Liver (tissue), 3 donors: ENCODE results near the gene CNP.

ENCODE experiments used
- SP1 ChIP-seq: IDR thresholded peaks from 2 replicates; pipeline ENCODE4 v1.6.1; 2018; ENCODE audit warnings: antibody characterized with exemption, mild to moderate bottlenecking
- TAF1 ChIP-seq: conservative IDR thresholded peaks from 2 replicates; pipeline ENCODE4 v1.6.1; 2016; ENCODE audit warnings: antibody characterized with exemption, mild to moderate bottlenecking
- YY1 ChIP-seq: IDR thresholded peaks from 2 replicates; pipeline ENCODE4 v1.6.1; 2016; ENCODE audit warnings: antibody characterized with exemption, mild to moderate bottlenecking
- TF ChIP-seq, protein P1 (sequence below): fragments of 150-350 bp; IDR thresholded peaks from 2 replicates; pipeline ENCODE4 v1.5.1; 2017; ENCODE audit warnings: improper control_type of control experiment, low read depth, low read length; ENCODE audit not compliant: missing input control
- TF ChIP-seq, protein P2 (sequence below): IDR thresholded peaks from 2 replicates; pipeline ENCODE4 v1.6.1; 2016; ENCODE audit warnings: antibody characterized with exemption, mild to moderate bottlenecking
- TF ChIP-seq, protein P3 (sequence below): IDR thresholded peaks from 2 replicates; pipeline ENCODE4 v1.6.1; 2016; ENCODE audit warnings: antibody characterized with exemption
- donor health status: healthy.
- donor health status: healthy.

DNA sequence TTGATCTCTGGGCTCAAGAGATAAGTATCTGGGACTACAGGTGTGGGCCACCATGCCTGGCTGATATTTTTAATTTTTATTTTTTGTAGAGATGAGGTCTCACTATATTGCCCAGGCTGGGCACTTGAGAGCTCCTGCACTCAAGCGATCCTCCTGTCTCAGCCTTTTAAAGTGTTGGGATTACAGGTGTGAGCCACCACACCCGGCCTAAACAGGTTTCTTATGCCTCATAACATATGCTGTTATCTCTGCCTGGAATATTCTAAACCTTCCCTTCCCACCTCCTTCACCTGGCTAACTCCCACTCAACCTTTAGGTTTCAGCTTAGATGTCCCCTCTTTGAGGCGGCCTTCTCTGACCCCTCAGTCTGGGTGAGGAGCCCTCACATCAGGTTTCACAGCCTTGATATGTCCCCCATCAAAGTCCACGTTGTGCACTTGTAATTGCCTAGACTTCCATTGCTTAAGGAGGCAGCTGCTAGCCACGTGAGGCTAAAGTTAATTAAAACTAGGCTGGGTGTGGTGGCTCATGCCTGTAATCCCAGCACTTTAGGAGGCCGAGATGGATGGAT is 8.6 kb upstream of the CNP start:
- TF ChIP-seq, protein P1, sequence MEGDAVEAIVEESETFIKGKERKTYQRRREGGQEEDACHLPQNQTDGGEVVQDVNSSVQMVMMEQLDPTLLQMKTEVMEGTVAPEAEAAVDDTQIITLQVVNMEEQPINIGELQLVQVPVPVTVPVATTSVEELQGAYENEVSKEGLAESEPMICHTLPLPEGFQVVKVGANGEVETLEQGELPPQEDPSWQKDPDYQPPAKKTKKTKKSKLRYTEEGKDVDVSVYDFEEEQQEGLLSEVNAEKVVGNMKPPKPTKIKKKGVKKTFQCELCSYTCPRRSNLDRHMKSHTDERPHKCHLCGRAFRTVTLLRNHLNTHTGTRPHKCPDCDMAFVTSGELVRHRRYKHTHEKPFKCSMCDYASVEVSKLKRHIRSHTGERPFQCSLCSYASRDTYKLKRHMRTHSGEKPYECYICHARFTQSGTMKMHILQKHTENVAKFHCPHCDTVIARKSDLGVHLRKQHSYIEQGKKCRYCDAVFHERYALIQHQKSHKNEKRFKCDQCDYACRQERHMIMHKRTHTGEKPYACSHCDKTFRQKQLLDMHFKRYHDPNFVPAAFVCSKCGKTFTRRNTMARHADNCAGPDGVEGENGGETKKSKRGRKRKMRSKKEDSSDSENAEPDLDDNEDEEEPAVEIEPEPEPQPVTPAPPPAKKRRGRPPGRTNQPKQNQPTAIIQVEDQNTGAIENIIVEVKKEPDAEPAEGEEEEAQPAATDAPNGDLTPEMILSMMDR = no peak
- no peak for TF ChIP-seq YY1
- TF ChIP-seq, protein P2, sequence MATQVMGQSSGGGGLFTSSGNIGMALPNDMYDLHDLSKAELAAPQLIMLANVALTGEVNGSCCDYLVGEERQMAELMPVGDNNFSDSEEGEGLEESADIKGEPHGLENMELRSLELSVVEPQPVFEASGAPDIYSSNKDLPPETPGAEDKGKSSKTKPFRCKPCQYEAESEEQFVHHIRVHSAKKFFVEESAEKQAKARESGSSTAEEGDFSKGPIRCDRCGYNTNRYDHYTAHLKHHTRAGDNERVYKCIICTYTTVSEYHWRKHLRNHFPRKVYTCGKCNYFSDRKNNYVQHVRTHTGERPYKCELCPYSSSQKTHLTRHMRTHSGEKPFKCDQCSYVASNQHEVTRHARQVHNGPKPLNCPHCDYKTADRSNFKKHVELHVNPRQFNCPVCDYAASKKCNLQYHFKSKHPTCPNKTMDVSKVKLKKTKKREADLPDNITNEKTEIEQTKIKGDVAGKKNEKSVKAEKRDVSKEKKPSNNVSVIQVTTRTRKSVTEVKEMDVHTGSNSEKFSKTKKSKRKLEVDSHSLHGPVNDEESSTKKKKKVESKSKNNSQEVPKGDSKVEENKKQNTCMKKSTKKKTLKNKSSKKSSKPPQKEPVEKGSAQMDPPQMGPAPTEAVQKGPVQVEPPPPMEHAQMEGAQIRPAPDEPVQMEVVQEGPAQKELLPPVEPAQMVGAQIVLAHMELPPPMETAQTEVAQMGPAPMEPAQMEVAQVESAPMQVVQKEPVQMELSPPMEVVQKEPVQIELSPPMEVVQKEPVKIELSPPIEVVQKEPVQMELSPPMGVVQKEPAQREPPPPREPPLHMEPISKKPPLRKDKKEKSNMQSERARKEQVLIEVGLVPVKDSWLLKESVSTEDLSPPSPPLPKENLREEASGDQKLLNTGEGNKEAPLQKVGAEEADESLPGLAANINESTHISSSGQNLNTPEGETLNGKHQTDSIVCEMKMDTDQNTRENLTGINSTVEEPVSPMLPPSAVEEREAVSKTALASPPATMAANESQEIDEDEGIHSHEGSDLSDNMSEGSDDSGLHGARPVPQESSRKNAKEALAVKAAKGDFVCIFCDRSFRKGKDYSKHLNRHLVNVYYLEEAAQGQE = no peak
- TF ChIP-seq TAF1 = no peak
- TF ChIP-seq SP1 = no peak
- TF ChIP-seq, protein P3, sequence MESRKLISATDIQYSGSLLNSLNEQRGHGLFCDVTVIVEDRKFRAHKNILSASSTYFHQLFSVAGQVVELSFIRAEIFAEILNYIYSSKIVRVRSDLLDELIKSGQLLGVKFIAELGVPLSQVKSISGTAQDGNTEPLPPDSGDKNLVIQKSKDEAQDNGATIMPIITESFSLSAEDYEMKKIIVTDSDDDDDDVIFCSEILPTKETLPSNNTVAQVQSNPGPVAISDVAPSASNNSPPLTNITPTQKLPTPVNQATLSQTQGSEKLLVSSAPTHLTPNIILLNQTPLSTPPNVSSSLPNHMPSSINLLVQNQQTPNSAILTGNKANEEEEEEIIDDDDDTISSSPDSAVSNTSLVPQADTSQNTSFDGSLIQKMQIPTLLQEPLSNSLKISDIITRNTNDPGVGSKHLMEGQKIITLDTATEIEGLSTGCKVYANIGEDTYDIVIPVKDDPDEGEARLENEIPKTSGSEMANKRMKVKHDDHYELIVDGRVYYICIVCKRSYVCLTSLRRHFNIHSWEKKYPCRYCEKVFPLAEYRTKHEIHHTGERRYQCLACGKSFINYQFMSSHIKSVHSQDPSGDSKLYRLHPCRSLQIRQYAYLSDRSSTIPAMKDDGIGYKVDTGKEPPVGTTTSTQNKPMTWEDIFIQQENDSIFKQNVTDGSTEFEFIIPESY = no peak
